T-helper 2 cell (primary cell): ENCODE measurements around the gene NKX2-2.
A peak's percentile ranks its signal among the peaks of the same experiment; 100 is the strongest.
"Not testable (repeated sequence)": the region's sequence is repeated elsewhere in the genome, so short reads cannot be mapped to it uniquely, and the experiment has no call there.

Experiments used
- DNase-seq, 5 experiments: peaks; one replicate each; pipeline versions ENCODE4 v3.0.0 to v3.0.0-alpha.2; 2012 to 2022

NKX2-2 gene

GRCh38 chr20:21508230-21509078, 5.4 kb downstream of the NKX2-2 start:
- no peak for DNase-seq

- DNase-seq = no peak
Observed at GRCh38 chr20:21507400-21508229, 6.2 kb downstream of the NKX2-2 start.

- DNase-seq = peak; percentile 35 to 70 (median 60)
Observed at GRCh38 chr20:21505810-21506530, 7.9 kb downstream of the NKX2-2 start.

- peak; percentile 39 to 78 (median 69) for DNase-seq
Observed at GRCh38 chr20:21505161-21505809, 8.6 kb downstream of the NKX2-2 start.

GRCh38 chr20:21504323-21504722, 9.5 kb downstream of the NKX2-2 start:
- no peak for DNase-seq

GRCh38 chr20:21503345-21503744, 10.5 kb downstream of the NKX2-2 start:
- DNase-seq = peak in 1 of 5 experiments; percentile 74

- no peak for DNase-seq
Observed at GRCh38 chr20:21501184-21501583, 12.7 kb downstream of the NKX2-2 start.

GRCh38 chr20:21500599-21500998, 13.3 kb downstream of the NKX2-2 start:
- DNase-seq = no peak

- DNase-seq = no peak
Observed at GRCh38 chr20:21499641-21500040, 14.2 kb downstream of the NKX2-2 start.

- DNase-seq = no peak
Observed at GRCh38 chr20:21498635-21499034, 15.2 kb downstream of the NKX2-2 start.

- no peak for DNase-seq
Observed at GRCh38 chr20:21498195-21498594, 15.7 kb downstream of the NKX2-2 start.

- DNase-seq = no peak
Observed at GRCh38 chr20:21496452-21496851, 17.4 kb downstream of the NKX2-2 start.

GRCh38 chr20:21493049-21493448, 20.8 kb downstream of the NKX2-2 start:
- DNase-seq = no peak

GRCh38 chr20:21490105-21490504, 23.8 kb downstream of the NKX2-2 start:
- no peak for DNase-seq

- DNase-seq = not testable (repeated sequence)
Observed at GRCh38 chr20:21480144-21480543, 33.7 kb downstream of the NKX2-2 start.

GRCh38 chr20:21465799-21466198, 48.1 kb downstream of the NKX2-2 start:
- peak in 1 of 5 experiments; percentile 1 for DNase-seq

- DNase-seq = no peak
Observed at GRCh38 chr20:21464916-21465315, 48.9 kb downstream of the NKX2-2 start.
